GM23338 (cell line): ENCODE measurements around the gene CERK. TPM values are rescaled to one million over a fixed set of nuclear protein-coding genes. Genes with fewer than 3 reads are reported as not detected.

Experiments used
- ATAC-seq: fragments of 200-7000 bp; cut with Tn5 transposase; 3 replicates; pipeline ENCODE4 v1.9.1; 2020
- DNase-seq: peaks from one replicate; pipeline ENCODE4 v3.0.0-alpha.2; 2015; ENCODE audit warnings: low spot score
- H2AFZ ChIP-seq: fragments of 200-600 bp; sonication (generic); 2 replicates; pipeline ENCODE4 v1.8.0; 2016; ENCODE audit warnings: antibody characterized with exemption, mild to moderate bottlenecking, moderate library complexity
- H3F3A ChIP-seq: fragments of 200-600 bp; sonication (generic); replicated peaks from 2 replicates; pipeline ENCODE4 v1.8.0; 2017; ENCODE audit warnings: antibody characterized with exemption, mixed run types, low read depth
- H3K27ac ChIP-seq: fragments of 200-600 bp; sonication (generic); 2 replicates; pipeline ENCODE4 v1.6.1; 2016; ENCODE audit warnings: low read depth
- H3K27me3 ChIP-seq: fragments of 200-600 bp; sonication (generic); 2 replicates; pipeline ENCODE4 v1.8.0; 2016; ENCODE audit warnings: mild to moderate bottlenecking, mixed run types, moderate library complexity; ENCODE audit not compliant: insufficient read depth
- H3K36me3 ChIP-seq: fragments of 200-600 bp; sonication (generic); 2 replicates; pipeline ENCODE4 v1.8.0; 2016; ENCODE audit warnings: mild to moderate bottlenecking; ENCODE audit not compliant: insufficient read depth
- H3K4me1 ChIP-seq: fragments of 200-600 bp; sonication (generic); 2 replicates; pipeline ENCODE4 v1.8.0; 2016; ENCODE audit warnings: mild to moderate bottlenecking, moderate library complexity; ENCODE audit not compliant: insufficient read depth
- H3K4me2 ChIP-seq: fragments of 200-600 bp; sonication (generic); 2 replicates; pipeline ENCODE4 v1.7.1; 2017; ENCODE audit warnings: mixed run types
- H3K4me3 ChIP-seq: fragments of 200-600 bp; sonication (generic); 2 replicates; pipeline ENCODE4 v1.6.1; 2016; ENCODE audit warnings: mixed run types
- H3K79me2 ChIP-seq: fragments of 200-600 bp; sonication (generic); replicated peaks from 2 replicates; pipeline ENCODE4 v1.8.0; 2017; ENCODE audit warnings: mild to moderate bottlenecking; ENCODE audit not compliant: insufficient read depth
- H3K9me2 ChIP-seq: fragments of 200-600 bp; sonication (generic); 2 replicates; pipeline ENCODE4 v1.8.0; 2017; ENCODE audit not compliant: insufficient read depth
- H4K20me1 ChIP-seq: fragments of 200-600 bp; sonication (generic); replicated peaks from 2 replicates; pipeline ENCODE4 v1.8.0; 2017; ENCODE audit warnings: mild to moderate bottlenecking; ENCODE audit not compliant: insufficient read depth
- H3K27ac Mint-ChIP-seq: 2 replicates; pipeline ENCODE4 v1.8.0; 2020; ENCODE audit warnings: inconsistent platforms, mild to moderate bottlenecking, moderate library complexity, mixed read lengths
- H3K27me3 Mint-ChIP-seq: 3 replicates; pipeline ENCODE4 v1.8.0; 2022; ENCODE audit warnings: low read depth, mild to moderate bottlenecking, moderate library complexity, mixed read lengths, inconsistent platforms; ENCODE audit not compliant: insufficient read depth, poor library complexity
- H3K36me3 Mint-ChIP-seq: 3 replicates; pipeline ENCODE4 v1.8.0; 2021; ENCODE audit warnings: low read depth, mild to moderate bottlenecking, inconsistent platforms, moderate library complexity, mixed read lengths
- H3K4me1 Mint-ChIP-seq: 3 replicates; pipeline ENCODE4 v1.8.0; 2020; ENCODE audit warnings: mild to moderate bottlenecking, inconsistent platforms, mixed read lengths
- H3K4me3 Mint-ChIP-seq: 3 replicates; pipeline ENCODE4 v1.8.0; 2021; ENCODE audit warnings: moderate library complexity, mild to moderate bottlenecking, inconsistent platforms, mixed read lengths
- H3K9me3 Mint-ChIP-seq: 3 replicates; pipeline ENCODE4 v1.8.0; 2020; ENCODE audit warnings: moderate library complexity, mild to moderate bottlenecking, inconsistent platforms, mixed read lengths
- CTCF ChIP-seq, 2 experiments: fragments of 200-600 bp in 1 of 2; sonication (generic) in 1 of 2; conservative IDR thresholded peaks; 2 replicates each; pipeline versions ENCODE4 v1.5.1 to v1.6.1; 2016 to 2017; ENCODE audit warnings: antibody characterized with exemption in 2 of 2, low read depth in 2 of 2, mild to moderate bottlenecking in 2 of 2, moderate library complexity in 1 of 2
- ETS1 ChIP-seq: IDR thresholded peaks from 2 replicates; pipeline ENCODE4 v1.6.1; 2016; ENCODE audit warnings: antibody characterized with exemption
- EZH2 ChIP-seq: fragments of 200-600 bp; sonication (generic); IDR thresholded peaks from one replicate; pipeline ENCODE4 v1.8.0; 2017; ENCODE audit warnings: antibody characterized with exemption, mild to moderate bottlenecking, low read depth; ENCODE audit not compliant: unreplicated experiment
- EZH2phosphoT487 ChIP-seq: fragments of 200-600 bp; sonication (generic); IDR thresholded peaks from one replicate; pipeline ENCODE4 v1.8.1; 2018; ENCODE audit warnings: antibody characterized with exemption; ENCODE audit not compliant: unreplicated experiment
- JUNB ChIP-seq: IDR thresholded peaks from one replicate; pipeline ENCODE4 v1.6.1; 2016; ENCODE audit warnings: antibody characterized with exemption; ENCODE audit not compliant: unreplicated experiment
- NANOG ChIP-seq: IDR thresholded peaks from 2 replicates; pipeline ENCODE4 v1.6.1; 2016; ENCODE audit warnings: antibody characterized with exemption, borderline replicate concordance
- POLR2AphosphoS5 ChIP-seq: IDR thresholded peaks from 2 replicates; pipeline ENCODE4 v1.6.1; 2016; ENCODE audit warnings: antibody characterized with exemption, low read depth
- STAT1 ChIP-seq: IDR thresholded peaks from one replicate; pipeline ENCODE4 v1.6.1; 2016; ENCODE audit warnings: antibody characterized with exemption; ENCODE audit not compliant: unreplicated experiment
- ZNF114 ChIP-seq: fragments of 250-450 bp; sonication (Bioruptor Pico); IDR thresholded peaks from 2 replicates; pipeline ENCODE4 v1.5.0; 2020; ENCODE audit warnings: mild to moderate bottlenecking, moderate library complexity
- ZNF331 ChIP-seq: fragments of 250-450 bp; sonication (Bioruptor Pico); IDR thresholded peaks from 2 replicates; pipeline ENCODE4 v1.5.0; 2020; ENCODE audit warnings: low read depth, mild to moderate bottlenecking, moderate library complexity
- polyA plus RNA-seq: library from polyadenylated mRNA; unstranded; fragments of >200 nt; fragmentation: Nextera tagmentation; extraction: Ambion mirVana; gene quantifications from 2 replicates; pipeline ENCODE4 v1.2.1, GENCODE V29; 2016
- total RNA-seq: library from RNA; depleted of rRNA; stranded (reverse); fragments of >200 nt; shearing (Covaris generic); gene quantifications from 2 replicates; pipeline ENCODE4 v1.2.3, GENCODE V29; 2014
- TF ChIP-seq, protein P1 (sequence below): fragments of 250-450 bp; sonication (Bioruptor Pico); IDR thresholded peaks from 2 replicates; pipeline ENCODE4 v1.5.0; 2020; ENCODE audit warnings: mild to moderate bottlenecking, moderate library complexity
- TF ChIP-seq, protein P2 (sequence below): IDR thresholded peaks from one replicate; pipeline ENCODE4 v1.6.1; 2018; ENCODE audit warnings: antibody characterized with exemption; ENCODE audit not compliant: unreplicated experiment

CERK gene
- total and polyA plus RNA-seq, 2 experiments from 2014 or later, result 12.7 to 62.9 TPM

- Histone ChIP-seq H3K4me2 (no peak overlapping the region), H3K79me2 (no peaks in the 10 kb centered on the region), H3F3A (no peaks in the 10 kb centered on the region), H3K27me3 (no peaks in the 10 kb centered on the region), H3K9me2 (no peaks in the 10 kb centered on the region), H2AFZ (no peak overlapping the region), H3K4me1 (no peaks in the 10 kb centered on the region), H4K20me1 (no peaks in the 10 kb centered on the region), H3K4me3 (no peak overlapping the region), H3K36me3 (no peaks in the 10 kb centered on the region), H3K27ac (no peak overlapping the region)
- Mint-ChIP-seq H3K27me3 (peaks cover 7% of the 10 kb centered on the region), H3K4me1 (peaks cover 17% of the 10 kb centered on the region; the same call in 2 of the 3 replicates), H3K27ac (no peak overlapping the region), H3K4me3 (no peak overlapping the region), H3K9me3 (no peaks in the 10 kb centered on the region), H3K36me3 (peaks cover 3% of the 10 kb centered on the region; the same call in 1 of the 3 replicates)
- no peak for TF ChIP-seq JUNB
- no peak for TF ChIP-seq ZNF331
- TF ChIP-seq STAT1, result no peak
- no peak for TF ChIP-seq EZH2phosphoT487
- no peak for TF ChIP-seq EZH2
- no peak for TF ChIP-seq POLR2AphosphoS5
- TF ChIP-seq, protein P1, sequence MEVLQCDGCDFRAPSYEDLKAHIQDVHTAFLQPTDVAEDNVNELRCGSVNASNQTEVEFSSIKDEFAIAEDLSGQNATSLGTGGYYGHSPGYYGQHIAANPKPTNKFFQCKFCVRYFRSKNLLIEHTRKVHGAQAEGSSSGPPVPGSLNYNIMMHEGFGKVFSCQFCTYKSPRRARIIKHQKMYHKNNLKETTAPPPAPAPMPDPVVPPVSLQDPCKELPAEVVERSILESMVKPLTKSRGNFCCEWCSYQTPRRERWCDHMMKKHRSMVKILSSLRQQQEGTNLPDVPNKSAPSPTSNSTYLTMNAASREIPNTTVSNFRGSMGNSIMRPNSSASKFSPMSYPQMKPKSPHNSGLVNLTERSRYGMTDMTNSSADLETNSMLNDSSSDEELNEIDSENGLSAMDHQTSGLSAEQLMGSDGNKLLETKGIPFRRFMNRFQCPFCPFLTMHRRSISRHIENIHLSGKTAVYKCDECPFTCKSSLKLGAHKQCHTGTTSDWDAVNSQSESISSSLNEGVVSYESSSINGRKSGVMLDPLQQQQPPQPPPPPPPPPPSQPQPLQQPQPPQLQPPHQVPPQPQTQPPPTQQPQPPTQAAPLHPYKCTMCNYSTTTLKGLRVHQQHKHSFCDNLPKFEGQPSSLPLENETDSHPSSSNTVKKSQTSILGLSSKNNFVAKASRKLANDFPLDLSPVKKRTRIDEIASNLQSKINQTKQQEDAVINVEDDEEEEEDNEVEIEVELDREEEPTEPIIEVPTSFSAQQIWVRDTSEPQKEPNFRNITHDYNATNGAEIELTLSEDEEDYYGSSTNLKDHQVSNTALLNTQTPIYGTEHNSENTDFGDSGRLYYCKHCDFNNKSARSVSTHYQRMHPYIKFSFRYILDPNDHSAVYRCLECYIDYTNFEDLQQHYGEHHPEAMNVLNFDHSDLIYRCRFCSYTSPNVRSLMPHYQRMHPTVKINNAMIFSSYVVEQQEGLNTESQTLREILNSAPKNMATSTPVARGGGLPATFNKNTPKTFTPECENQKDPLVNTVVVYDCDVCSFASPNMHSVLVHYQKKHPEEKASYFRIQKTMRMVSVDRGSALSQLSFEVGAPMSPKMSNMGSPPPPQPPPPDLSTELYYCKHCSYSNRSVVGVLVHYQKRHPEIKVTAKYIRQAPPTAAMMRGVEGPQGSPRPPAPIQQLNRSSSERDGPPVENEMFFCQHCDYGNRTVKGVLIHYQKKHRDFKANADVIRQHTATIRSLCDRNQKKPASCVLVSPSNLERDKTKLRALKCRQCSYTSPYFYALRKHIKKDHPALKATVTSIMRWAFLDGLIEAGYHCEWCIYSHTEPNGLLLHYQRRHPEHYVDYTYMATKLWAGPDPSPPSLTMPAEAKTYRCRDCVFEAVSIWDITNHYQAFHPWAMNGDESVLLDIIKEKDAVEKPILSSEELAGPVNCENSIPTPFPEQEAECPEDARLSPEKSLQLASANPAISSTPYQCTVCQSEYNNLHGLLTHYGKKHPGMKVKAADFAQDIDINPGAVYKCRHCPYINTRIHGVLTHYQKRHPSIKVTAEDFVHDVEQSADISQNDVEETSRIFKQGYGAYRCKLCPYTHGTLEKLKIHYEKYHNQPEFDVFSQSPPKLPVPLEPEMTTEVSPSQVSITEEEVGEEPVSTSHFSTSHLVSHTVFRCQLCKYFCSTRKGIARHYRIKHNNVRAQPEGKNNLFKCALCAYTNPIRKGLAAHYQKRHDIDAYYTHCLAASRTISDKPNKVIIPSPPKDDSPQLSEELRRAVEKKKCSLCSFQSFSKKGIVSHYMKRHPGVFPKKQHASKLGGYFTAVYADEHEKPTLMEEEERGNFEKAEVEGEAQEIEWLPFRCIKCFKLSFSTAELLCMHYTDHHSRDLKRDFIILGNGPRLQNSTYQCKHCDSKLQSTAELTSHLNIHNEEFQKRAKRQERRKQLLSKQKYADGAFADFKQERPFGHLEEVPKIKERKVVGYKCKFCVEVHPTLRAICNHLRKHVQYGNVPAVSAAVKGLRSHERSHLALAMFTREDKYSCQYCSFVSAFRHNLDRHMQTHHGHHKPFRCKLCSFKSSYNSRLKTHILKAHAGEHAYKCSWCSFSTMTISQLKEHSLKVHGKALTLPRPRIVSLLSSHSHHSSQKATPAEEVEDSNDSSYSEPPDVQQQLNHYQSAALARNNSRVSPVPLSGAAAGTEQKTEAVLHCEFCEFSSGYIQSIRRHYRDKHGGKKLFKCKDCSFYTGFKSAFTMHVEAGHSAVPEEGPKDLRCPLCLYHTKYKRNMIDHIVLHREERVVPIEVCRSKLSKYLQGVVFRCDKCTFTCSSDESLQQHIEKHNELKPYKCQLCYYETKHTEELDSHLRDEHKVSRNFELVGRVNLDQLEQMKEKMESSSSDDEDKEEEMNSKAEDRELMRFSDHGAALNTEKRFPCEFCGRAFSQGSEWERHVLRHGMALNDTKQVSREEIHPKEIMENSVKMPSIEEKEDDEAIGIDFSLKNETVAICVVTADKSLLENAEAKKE (CRISPR knock-in tag), result no peak
- no peak for TF ChIP-seq CTCF (conservative IDR thresholded peaks at IDR 0.05; ENCODE audit: low read depth in 2 of 2)
- TF ChIP-seq ZNF114, result no peak
- no peak for TF ChIP-seq ETS1
- TF ChIP-seq, protein P2, sequence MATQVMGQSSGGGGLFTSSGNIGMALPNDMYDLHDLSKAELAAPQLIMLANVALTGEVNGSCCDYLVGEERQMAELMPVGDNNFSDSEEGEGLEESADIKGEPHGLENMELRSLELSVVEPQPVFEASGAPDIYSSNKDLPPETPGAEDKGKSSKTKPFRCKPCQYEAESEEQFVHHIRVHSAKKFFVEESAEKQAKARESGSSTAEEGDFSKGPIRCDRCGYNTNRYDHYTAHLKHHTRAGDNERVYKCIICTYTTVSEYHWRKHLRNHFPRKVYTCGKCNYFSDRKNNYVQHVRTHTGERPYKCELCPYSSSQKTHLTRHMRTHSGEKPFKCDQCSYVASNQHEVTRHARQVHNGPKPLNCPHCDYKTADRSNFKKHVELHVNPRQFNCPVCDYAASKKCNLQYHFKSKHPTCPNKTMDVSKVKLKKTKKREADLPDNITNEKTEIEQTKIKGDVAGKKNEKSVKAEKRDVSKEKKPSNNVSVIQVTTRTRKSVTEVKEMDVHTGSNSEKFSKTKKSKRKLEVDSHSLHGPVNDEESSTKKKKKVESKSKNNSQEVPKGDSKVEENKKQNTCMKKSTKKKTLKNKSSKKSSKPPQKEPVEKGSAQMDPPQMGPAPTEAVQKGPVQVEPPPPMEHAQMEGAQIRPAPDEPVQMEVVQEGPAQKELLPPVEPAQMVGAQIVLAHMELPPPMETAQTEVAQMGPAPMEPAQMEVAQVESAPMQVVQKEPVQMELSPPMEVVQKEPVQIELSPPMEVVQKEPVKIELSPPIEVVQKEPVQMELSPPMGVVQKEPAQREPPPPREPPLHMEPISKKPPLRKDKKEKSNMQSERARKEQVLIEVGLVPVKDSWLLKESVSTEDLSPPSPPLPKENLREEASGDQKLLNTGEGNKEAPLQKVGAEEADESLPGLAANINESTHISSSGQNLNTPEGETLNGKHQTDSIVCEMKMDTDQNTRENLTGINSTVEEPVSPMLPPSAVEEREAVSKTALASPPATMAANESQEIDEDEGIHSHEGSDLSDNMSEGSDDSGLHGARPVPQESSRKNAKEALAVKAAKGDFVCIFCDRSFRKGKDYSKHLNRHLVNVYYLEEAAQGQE, result no peak
- no peak for TF ChIP-seq NANOG
- ATAC-seq, result no peak
- no peak for DNase-seq
Measured at GRCh38 chr22:46664301-46664855, 73.7 kb downstream of the CERK start.
